CD4-positive, alpha-beta T cell treated with Interferon gamma for 1 hour (primary cell): ENCODE data around the gene KRT85.
"Not testable (repeated sequence)": the region's sequence is repeated elsewhere in the genome, so short reads cannot be mapped to it uniquely, and the experiment has no call there.

Experiments used
- DNase-seq: peaks from one replicate; pipeline ENCODE4 v3.0.0-alpha.2; 2020

The KRT85 gene

DNA sequence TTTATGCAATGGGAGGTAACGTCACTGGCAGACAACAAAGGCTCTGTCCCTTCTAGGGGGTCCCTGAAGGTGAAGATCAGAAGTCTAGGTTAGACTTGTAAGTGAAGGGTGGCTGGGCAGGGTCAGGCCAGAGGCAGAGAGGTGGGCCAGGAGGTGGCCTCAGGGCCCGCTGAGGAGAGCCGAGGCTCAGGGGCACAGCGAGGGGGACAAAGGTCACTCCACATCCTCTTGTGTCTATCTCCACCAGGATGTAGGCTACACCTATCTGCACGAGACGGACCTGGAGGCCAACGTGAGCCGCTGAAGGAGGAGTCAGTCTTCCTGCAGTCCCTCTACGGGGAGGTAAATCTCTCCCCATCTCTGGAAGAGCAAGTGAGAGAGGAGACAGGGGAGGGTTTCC is 20.3 kb downstream of the KRT85 start:
- DNase-seq = no peak

GRCh38 chr12:52346593-52346992 is 20.7 kb downstream of the KRT85 start:
- DNase-seq = no peak

GRCh38 chr12:52345041-52345440 is 22.2 kb downstream of the KRT85 start:
- not testable (repeated sequence) for DNase-seq

DNA sequence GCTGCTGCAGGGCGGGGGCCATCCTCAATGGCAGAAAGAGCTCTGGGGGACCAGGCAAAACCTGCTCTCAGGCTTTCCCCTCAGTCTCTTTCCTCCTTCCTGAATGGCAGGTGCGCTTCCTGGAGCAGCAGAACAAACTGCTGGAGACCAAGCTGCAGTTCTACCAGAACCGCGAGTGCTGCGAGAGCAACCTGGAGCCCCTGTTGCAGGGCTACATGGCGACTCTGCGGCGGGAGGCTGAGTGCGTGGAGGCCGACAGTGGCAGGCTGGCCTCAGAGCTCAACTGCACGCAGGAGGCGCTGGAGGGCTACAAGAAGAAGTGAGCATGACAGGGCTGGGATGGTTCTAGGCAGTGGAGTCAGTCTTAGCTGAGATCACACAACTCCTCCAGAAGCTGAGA is 23.2 kb downstream of the KRT85 start:
- no peak for DNase-seq

- DNase-seq = no peak
Observed at GRCh38 chr12:52343550-52343949, 23.7 kb downstream of the KRT85 start.

- no peak for DNase-seq
Observed at GRCh38 chr12:52342781-52343490, 24.3 kb downstream of the KRT85 start.

GRCh38 chr12:52341066-52341580 is 26.2 kb downstream of the KRT85 start:
- no peak for DNase-seq

GRCh38 chr12:52338241-52338960 is 28.9 kb downstream of the KRT85 start:
- DNase-seq = no peak

DNA sequence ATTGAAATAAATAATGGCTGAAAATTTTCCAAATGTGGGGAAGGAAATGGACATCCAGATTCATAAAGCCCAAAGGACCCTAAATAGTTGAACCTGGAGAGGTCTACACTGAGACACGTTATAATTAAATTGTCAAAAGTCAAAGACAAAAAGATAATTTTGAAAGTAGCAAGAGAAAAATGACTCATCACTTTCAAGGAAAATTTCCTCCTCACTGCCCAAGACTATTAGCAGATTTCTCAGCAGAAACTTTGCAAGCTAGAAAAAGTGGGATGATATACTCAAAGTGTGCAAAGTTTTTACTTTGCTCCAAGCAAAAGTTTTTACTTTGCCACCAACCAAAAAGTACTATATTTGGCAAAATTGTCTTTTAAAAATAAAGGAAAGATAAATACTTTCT is 30.2 kb downstream of the KRT85 start:
- DNase-seq = no peak

DNA sequence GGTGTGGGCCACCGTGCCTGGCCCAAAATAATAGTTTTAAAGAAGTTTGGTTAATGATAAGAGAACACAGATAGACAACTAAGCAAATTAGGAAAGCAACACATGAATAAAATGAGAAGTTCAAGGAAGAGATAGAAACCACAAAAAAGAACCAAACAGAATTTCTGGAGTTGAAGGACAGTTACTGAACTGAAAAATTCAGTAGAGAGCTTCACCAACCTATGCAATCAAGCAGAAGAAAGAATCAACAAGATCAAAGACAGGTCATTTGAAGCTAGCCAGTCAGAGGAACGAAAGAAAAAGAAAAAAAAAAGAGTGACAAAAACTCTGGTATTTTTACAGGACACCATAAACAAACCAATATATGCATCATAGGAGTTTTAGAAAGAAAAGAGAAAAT is 30.6 kb downstream of the KRT85 start:
- no peak for DNase-seq

GRCh38 chr12:52335598-52336262 is 31.6 kb downstream of the KRT85 start:
- DNase-seq = no peak

DNA sequence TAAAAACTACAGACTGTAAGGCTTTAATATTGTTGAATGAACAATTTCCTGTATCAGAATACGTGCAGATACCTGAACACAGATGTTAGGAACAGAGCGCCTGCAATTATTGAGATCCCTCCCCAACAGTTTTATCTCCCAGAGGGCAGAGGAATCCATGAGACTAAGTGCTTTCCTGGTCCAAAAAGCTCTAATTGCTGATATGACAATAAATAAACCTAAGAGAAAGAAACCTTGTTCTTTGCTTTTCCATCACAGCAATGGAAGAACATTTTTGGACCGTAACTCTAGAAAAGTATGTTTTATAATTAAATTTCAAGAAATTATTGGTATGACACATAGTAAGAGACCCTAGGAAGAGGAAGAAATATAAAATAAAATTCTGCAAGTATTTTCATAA is 33.1 kb downstream of the KRT85 start:
- DNase-seq = no peak

GRCh38 chr12:52333321-52333720 is 34.0 kb downstream of the KRT85 start:
- DNase-seq = no peak

- no peak for DNase-seq
Observed at GRCh38 chr12:52332381-52332780, 34.9 kb downstream of the KRT85 start.

- no peak for DNase-seq
Observed at GRCh38 chr12:52331833-52332232, 35.4 kb downstream of the KRT85 start.

- DNase-seq = no peak
Observed at GRCh38 chr12:52331039-52331438, 36.2 kb downstream of the KRT85 start.

DNA sequence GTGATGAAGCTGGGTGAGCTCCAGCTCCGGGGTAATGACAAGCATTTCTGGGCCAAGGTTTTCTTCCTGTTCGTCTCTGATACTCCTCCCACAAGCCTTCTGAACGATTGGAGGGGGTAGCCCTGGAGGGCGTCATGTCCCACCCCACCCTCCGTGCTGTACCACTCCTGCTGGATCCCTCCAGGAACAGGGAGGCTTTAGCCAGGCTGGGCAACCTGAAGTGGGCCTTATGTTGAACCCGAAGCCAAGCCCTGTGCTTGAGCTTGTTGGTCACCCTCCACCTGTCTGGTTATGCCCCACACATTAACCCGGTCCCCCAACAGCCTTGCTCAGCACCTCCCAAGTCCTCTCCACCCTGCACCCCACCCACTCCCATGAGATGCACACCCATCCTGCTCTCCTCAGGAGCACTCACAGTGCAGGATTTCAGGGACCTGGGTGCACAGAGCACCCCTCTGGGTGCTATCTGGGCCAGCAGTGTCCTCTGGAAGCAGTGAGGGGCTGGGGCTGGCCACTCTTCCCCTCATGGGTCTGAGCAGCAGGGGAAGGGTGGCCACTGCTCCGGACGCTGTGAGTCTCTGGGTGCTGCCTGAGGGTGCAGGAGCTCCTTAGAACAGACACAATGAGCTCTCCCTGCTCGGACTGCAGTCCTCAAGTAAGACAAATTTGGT is 39.3 kb downstream of the KRT85 start:
- no peak for DNase-seq

GRCh38 chr12:52327052-52327829 is 40.0 kb downstream of the KRT85 start:
- DNase-seq = peak; percentile 79

DNA sequence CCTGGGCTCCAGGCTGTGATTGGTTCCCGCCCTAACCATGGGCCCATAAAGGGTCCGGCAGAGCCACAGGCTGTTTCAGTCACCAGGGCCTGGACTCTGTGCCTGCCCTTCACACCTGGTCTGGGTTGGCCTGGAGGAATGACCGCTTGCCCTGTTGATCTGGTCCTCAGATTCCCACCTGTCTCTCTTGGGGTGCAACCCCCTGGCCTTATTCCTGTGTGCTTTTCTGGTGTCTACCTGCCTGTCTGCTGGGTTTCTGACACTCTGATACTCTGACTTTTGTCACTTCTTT is 43.2 kb downstream of the KRT85 start:
- no peak for DNase-seq

- no peak for DNase-seq
Observed at GRCh38 chr12:52323416-52324152, 43.7 kb downstream of the KRT85 start.

DNA sequence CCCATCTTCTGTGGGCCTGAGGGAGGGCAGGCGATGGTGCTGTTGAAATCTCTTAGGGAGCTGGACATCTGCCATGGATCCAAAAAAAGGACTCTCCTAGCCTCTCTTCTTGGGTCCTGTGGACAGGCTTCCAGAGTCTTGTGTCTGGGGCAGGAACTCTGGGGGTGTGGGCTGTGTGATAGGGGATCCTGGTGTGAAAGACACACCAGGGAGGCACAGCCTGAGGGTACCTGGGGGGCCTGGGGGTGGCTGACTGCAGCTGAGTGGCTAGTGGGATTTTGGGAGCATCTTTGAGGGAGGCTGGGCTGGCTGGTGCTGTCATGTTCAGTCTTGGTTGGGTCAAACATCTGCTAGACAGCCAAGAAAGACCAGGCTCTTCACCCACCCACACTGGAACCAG is 44.3 kb downstream of the KRT85 start:
- DNase-seq = no peak

GRCh38 chr12:52322069-52322468 is 45.2 kb downstream of the KRT85 start:
- DNase-seq = no peak
